Panc1 (cell line): Measurements from ENCODE around the gene ARL11.

Experiments used
- CTCF ChIP-seq: fragments of 450-650 bp; IDR thresholded peaks from 2 replicates; pipeline ENCODE4 v1.5.1; 2017; ENCODE audit warnings: mild to moderate bottlenecking
- POLR2AphosphoS5 ChIP-seq: IDR thresholded peaks from 2 replicates; pipeline ENCODE4 v1.6.1; 2012; ENCODE audit warnings: mild to moderate bottlenecking, low read depth, low read length, moderate library complexity
- REST ChIP-seq, 2 experiments: IDR thresholded peaks; 2 replicates each; pipeline ENCODE4 v1.6.1; 2011 to 2012; ENCODE audit warnings: low read depth in 2 of 2, control low read depth in 1 of 2, low read length in 1 of 2, mild to moderate bottlenecking in 1 of 2, moderate library complexity in 1 of 2; ENCODE audit not compliant: insufficient read depth in 1 of 2
- TCF7L2 ChIP-seq: IDR thresholded peaks from 2 replicates; pipeline ENCODE4 v1.6.1; 2011; ENCODE audit warnings: mild to moderate bottlenecking, low read depth, low read length, inconsistent platforms

GRCh38 chr13:49657241-49657641 lies 28.9 kb downstream of the ARL11 start:
- TF ChIP-seq POLR2AphosphoS5 (no peak), CTCF (no peak), REST (IDR thresholded peaks at IDR 0.05; ENCODE audit: insufficient read depth in 1 of 2, low read depth in 2 of 2, low read length in 1 of 2) (no peak), TCF7L2 (no peak)
